Thymus (tissue), 11 donors: Measurements from ENCODE around the gene ZNRF1. TPM values are rescaled to one million over a fixed set of nuclear protein-coding genes. Genes with fewer than 3 reads are reported as not detected.

Experiments
- DNase-seq, 9 donors: peaks; one replicate each; pipeline ENCODE4 v3.0.0-alpha.2; 2013; ENCODE audit warnings: low spot score in 9 of 9, low read depth in 6 of 9, missing footprints in 1 of 9
- H3K27ac ChIP-seq, 2 donors: one replicate each; pipeline ENCODE4 v1.5.1; 2013; ENCODE audit warnings: control low read depth in 1 of 2, low read depth in 1 of 2, low read length in 1 of 2, mild to moderate bottlenecking in 1 of 2, moderate library complexity in 1 of 2
- H3K27me3 ChIP-seq, 2 donors: one replicate each; pipeline ENCODE4 v1.5.1; 2013; ENCODE audit warnings: low read length in 1 of 2; ENCODE audit not compliant: control insufficient read depth in 2 of 2, insufficient read depth in 1 of 2
- H3K36me3 ChIP-seq, 2 donors: one replicate each; pipeline ENCODE4 v1.5.1; 2013; ENCODE audit warnings: low read length in 1 of 2, mild to moderate bottlenecking in 1 of 2, moderate library complexity in 1 of 2; ENCODE audit not compliant: control insufficient read depth in 2 of 2, insufficient read depth in 2 of 2
- H3K4me1 ChIP-seq, 2 donors: one replicate each; pipeline ENCODE4 v1.5.1; 2013; ENCODE audit warnings: low read length in 2 of 2; ENCODE audit not compliant: control insufficient read depth in 2 of 2, insufficient read depth in 2 of 2
- H3K4me3 ChIP-seq, 2 donors: one replicate each; pipeline ENCODE4 v1.5.1; 2013; ENCODE audit warnings: low read length in 2 of 2, control low read depth in 1 of 2, mild to moderate bottlenecking in 1 of 2
- H3K9me3 ChIP-seq, 2 donors: one replicate each; pipeline ENCODE4 v1.5.1; 2013; ENCODE audit warnings: low read length in 1 of 2, mild to moderate bottlenecking in 1 of 2; ENCODE audit not compliant: control insufficient read depth in 2 of 2, insufficient read depth in 1 of 2
- WGBS: extraction: QIAGEN DNeasy Blood & Tissue Kit; methylation state at CpG from one replicate; pipeline ENCODE4 v1.1.7; 2013; 5-methylcytosine and 5-hydroxymethylcytosine counted together
- polyA plus RNA-seq: library from polyadenylated mRNA; stranded (reverse); fragments of 200-250 nt; gene quantifications from one replicate; pipeline ENCODE4 v1.2.3, GENCODE V29; 2013
- total RNA-seq: library from RNA; stranded (reverse); fragments of 120-200 nt; gene quantifications from one replicate; pipeline ENCODE4 v1.2.4, GENCODE V29; 2013
- donor health status: healthy.

Gene ZNRF1
- total and polyA plus RNA-seq, 2 donors: 26.6 to 39.6 TPM

DNA sequence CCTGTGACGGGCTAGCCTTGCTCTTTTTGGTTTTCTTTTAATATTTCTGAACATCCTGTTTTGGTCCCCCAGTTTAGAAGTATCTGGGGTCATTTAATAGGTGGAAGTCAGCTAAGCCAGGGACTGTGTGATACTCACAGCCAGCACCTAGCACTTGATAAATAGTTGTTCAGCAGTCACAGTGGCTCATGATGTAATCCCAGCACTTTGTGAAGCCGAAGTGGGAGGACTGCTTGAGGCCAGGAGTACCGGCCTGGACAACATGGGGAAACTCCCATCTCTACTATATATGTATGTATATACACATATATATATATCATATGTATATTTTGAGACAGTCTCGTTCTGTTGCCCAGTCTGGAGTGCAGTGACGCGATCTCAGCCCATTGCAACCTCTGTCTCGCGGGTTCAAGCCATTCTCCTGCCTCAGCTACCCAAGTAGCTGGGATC is 1.8 kb upstream of the ZNRF1 start:
- Histone ChIP-seq H3K4me1 (peaks cover 6 to 19% of the 10 kb centered on the region in 2 donors), H3K27me3 (no peaks in the 10 kb centered on the region), H3K9me3 (no peaks in the 10 kb centered on the region), H3K4me3 (no peak overlapping the region), H3K36me3 (peaks cover 0 to 2% of the 10 kb centered on the region in 2 donors), H3K27ac (no peak overlapping the region)
- DNase-seq: no peak
- WGBS: 96% methylated on average over 8 of the region's 8 CpGs

DNA sequence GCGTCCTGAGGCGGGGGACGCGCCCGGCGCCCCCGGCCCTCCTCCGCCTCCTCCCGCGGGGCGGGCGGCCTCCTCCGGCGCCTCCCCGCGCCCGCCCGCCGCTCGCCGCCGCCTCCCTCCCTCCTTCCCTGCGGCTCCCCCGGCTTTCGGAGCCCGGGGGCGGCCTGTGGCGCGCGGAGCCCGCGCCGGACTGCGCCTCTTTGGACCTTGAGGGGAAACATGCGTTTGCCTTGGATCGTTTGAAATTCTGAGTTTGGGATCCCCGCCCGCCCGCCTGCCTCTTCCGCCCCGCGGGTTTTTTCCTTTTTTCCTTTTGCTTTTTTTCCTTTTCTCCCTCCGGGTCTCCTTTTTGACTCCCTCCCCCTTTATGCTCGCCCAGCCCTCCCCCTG is 390 bp downstream of the ZNRF1 start:
- Histone ChIP-seq H3K4me3 (peak overlapping the region; percentile 63 to 87), H3K27me3 (no peaks in the 10 kb centered on the region), H3K27ac (peak overlapping the region; percentile 80 to 90), H3K4me1 (peaks cover 17 to 39% of the 10 kb centered on the region in 2 donors), H3K36me3 (peaks cover 10 to 21% of the 10 kb centered on the region in 2 donors), H3K9me3 (no peaks in the 10 kb centered on the region)
- DNase-seq: peak in 4 of 9 donors; percentile 15 to 60 (median 37)
- WGBS: under 1% methylated on average over 44 of the region's 44 CpGs

- Histone ChIP-seq H3K4me3 (peak overlapping the region; percentile 63 to 87), H3K27ac (peak overlapping the region; percentile 80 to 90), H3K36me3 (peaks cover 10 to 22% of the 10 kb centered on the region in 2 donors), H3K9me3 (no peaks in the 10 kb centered on the region), H3K4me1 (peaks cover 19 to 39% of the 10 kb centered on the region in 2 donors), H3K27me3 (no peaks in the 10 kb centered on the region)
- WGBS: under 1% methylated on average over 71 of the region's 71 CpGs
- DNase-seq: peak in 6 of 9 donors; percentile 47 to 83 (median 66)
Measured at GRCh38 chr16:74999609-75000480, 1.0 kb downstream of the ZNRF1 start.

DNA sequence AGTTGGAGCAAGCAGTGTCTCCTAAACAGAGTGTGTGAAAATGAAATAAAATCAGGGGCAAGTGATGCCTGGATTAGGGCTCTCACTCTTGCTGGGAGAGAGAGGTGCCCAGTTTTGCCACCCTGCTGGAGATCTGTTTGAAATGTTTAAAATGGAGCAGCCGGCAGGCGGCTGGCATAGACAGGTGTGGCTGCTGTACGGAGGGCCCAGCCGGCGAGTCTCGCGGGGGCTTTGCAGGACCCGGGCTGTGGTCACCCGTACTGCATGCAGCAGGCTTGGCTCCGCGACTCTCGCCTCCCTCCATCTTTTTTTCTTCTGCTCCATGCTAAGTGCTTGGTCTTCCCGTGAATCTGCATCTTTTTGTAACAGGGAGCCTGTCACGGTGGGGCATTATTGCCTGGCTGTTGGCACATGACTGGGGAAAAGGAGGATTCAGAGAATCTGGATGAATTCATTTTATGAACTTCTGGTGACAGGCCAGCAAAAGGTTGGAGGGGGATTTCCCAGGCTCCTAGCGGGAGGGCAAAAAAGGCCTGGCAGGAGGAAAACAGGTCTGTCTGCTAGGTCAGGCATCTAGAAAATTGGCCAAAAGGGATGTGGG is 1.8 kb downstream of the ZNRF1 start:
- H3K4me1 ChIP-seq: peaks cover 19 to 39% of the 10 kb centered on the region in 2 donors
- no peaks in the 10 kb centered on the region for H3K9me3 ChIP-seq
- H3K27me3 ChIP-seq: no peaks in the 10 kb centered on the region
- peak in 3 of 9 donors; percentile 28 to 55 (median 37) for DNase-seq
- peak overlapping the region; percentile 26 to 71 for H3K27ac ChIP-seq
- 5% methylated on average over 15 of the region's 15 CpGs for WGBS
- peaks cover 10 to 22% of the 10 kb centered on the region in 2 donors for H3K36me3 ChIP-seq
- peak overlapping the region; percentile 63 to 87 for H3K4me3 ChIP-seq

- H3K27me3 ChIP-seq: no peaks in the 10 kb centered on the region
- H3K4me1 ChIP-seq: peaks cover 21 to 39% of the 10 kb centered on the region in 2 donors
- H3K36me3 ChIP-seq: peaks cover 10 to 30% of the 10 kb centered on the region in 2 donors
- no peaks in the 10 kb centered on the region for H3K9me3 ChIP-seq
- H3K27ac ChIP-seq: peak overlapping the region in 1 of 2 donors; percentile 53
- DNase-seq: no peak
- peak overlapping the region; percentile 63 to 87 for H3K4me3 ChIP-seq
- 47% methylated on average over 9 of the region's 9 CpGs for WGBS
Measured at GRCh38 chr16:75002474-75002873, 3.6 kb downstream of the ZNRF1 start.

GRCh38 chr16:75003931-75004330 is 5.1 kb downstream of the ZNRF1 start:
- no peak overlapping the region for H3K4me3 ChIP-seq
- no peaks in the 10 kb centered on the region for H3K9me3 ChIP-seq
- H3K4me1 ChIP-seq: peaks cover 21 to 34% of the 10 kb centered on the region in 2 donors
- WGBS: 97% methylated on average over 5 of the region's 5 CpGs
- no peak overlapping the region for H3K27ac ChIP-seq
- no peaks in the 10 kb centered on the region for H3K27me3 ChIP-seq
- peaks cover 15 to 42% of the 10 kb centered on the region in 2 donors for H3K36me3 ChIP-seq
- no peak for DNase-seq

DNA sequence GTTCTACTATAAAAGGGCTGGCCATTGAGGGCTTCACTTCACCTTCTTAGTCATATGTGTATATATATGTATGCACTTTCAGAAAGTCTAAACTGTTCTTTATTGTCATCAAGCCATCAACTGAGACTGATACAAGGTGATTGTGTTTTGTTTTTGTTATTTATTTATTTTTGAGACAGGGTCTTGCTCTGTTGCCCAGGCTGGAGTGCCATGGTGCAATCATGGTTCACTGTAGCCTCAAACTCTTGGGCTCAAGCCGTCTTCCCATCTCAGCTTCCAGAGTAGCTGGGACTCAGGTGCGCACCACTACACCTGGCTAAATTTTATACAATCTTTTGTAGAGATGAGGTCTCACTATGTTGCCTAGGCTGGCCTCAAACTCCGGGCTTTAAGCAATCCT is 5.6 kb downstream of the ZNRF1 start:
- 97% methylated on average over 3 of the region's 3 CpGs for WGBS
- Histone ChIP-seq H3K4me3 (no peak overlapping the region), H3K9me3 (no peaks in the 10 kb centered on the region), H3K27ac (no peak overlapping the region), H3K36me3 (peaks cover 15 to 43% of the 10 kb centered on the region in 2 donors), H3K27me3 (no peaks in the 10 kb centered on the region), H3K4me1 (peaks cover 21 to 34% of the 10 kb centered on the region in 2 donors)
- DNase-seq: no peak

- no peaks in the 10 kb centered on the region for H3K9me3 ChIP-seq
- WGBS: 97% methylated on average over 4 of the region's 4 CpGs
- no peak overlapping the region for H3K27ac ChIP-seq
- H3K4me1 ChIP-seq: peaks cover 21 to 33% of the 10 kb centered on the region in 2 donors
- no peak overlapping the region for H3K4me3 ChIP-seq
- no peaks in the 10 kb centered on the region for H3K27me3 ChIP-seq
- peaks cover 15 to 43% of the 10 kb centered on the region in 2 donors for H3K36me3 ChIP-seq
- DNase-seq: no peak
Measured at GRCh38 chr16:75005697-75006096, 6.9 kb downstream of the ZNRF1 start.

DNA sequence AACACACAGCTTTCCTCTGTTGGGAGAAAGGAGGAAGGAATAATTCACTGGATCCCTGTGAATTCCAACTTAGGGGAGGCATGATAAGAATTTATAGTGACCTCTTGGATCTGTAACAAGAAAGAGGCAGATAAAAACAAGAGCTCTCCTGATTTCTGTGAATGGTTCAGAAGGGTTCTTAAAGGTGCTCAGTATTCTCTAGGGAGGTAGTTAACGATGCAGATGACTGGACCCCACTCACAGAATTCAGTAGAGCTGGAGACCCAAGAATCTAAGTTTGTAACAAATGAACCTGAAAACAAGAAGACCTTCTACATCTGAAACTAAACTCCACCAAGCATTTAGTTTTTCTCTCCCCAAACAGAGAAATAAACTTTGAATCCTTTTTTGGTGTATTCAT is 8.6 kb downstream of the ZNRF1 start:
- no peak for DNase-seq
- H3K4me1 ChIP-seq: peaks cover 24 to 31% of the 10 kb centered on the region in 2 donors
- no peaks in the 10 kb centered on the region for H3K9me3 ChIP-seq
- WGBS: 95% methylated on average over 1 of the region's 1 CpG
- H3K27ac ChIP-seq: no peak overlapping the region
- H3K4me3 ChIP-seq: no peak overlapping the region
- H3K36me3 ChIP-seq: peaks cover 12 to 37% of the 10 kb centered on the region in 2 donors
- no peaks in the 10 kb centered on the region for H3K27me3 ChIP-seq
